Ishikawa (cell line): ENCODE results near the gene NFILZ.

ENCODE experiments used
- CEBPB ChIP-seq: IDR thresholded peaks from 2 replicates; pipeline ENCODE4 v1.6.1; 2012
- CREB1 ChIP-seq: IDR thresholded peaks from 2 replicates; pipeline ENCODE4 v1.6.1; 2012; ENCODE audit warnings: low read depth
- EGR1 ChIP-seq: IDR thresholded peaks from 2 replicates; pipeline ENCODE4 v1.6.1; 2012
- EP300 ChIP-seq: IDR thresholded peaks from 2 replicates; pipeline ENCODE4 v1.6.1; 2012; ENCODE audit warnings: borderline replicate concordance
- FOXM1 ChIP-seq: IDR thresholded peaks from 2 replicates; pipeline ENCODE4 v1.6.1; 2012; ENCODE audit warnings: low read depth, borderline replicate concordance
- MAX ChIP-seq: IDR thresholded peaks from 2 replicates; pipeline ENCODE4 v1.6.1; 2012
- NFIC ChIP-seq: IDR thresholded peaks from 2 replicates; pipeline ENCODE4 v1.6.1; 2012
- RAD21 ChIP-seq: IDR thresholded peaks from 2 replicates; pipeline ENCODE4 v1.6.1; 2012; ENCODE audit warnings: low read depth
- REST ChIP-seq: IDR thresholded peaks from 2 replicates; pipeline ENCODE4 v1.6.1; 2012; ENCODE audit warnings: low read depth, mild to moderate bottlenecking
- TAF1 ChIP-seq: IDR thresholded peaks from 2 replicates; pipeline ENCODE4 v1.6.1; 2012; ENCODE audit warnings: low read depth, mild to moderate bottlenecking
- TCF12 ChIP-seq: IDR thresholded peaks from 2 replicates; pipeline ENCODE4 v1.6.1; 2012; ENCODE audit warnings: low read depth
- TEAD4 ChIP-seq: IDR thresholded peaks from 2 replicates; pipeline ENCODE4 v1.6.1; 2012
- USF1 ChIP-seq: IDR thresholded peaks from 2 replicates; pipeline ENCODE4 v1.6.1; 2012
- YY1 ChIP-seq: IDR thresholded peaks from 2 replicates; pipeline ENCODE4 v1.6.1; 2012; ENCODE audit warnings: low read depth
- ZBTB7A ChIP-seq: IDR thresholded peaks from 2 replicates; pipeline ENCODE4 v1.6.1; 2012; ENCODE audit warnings: low read depth

The NFILZ gene

GRCh38 chr19:8612807-8613171 is 17.6 kb upstream of the NFILZ start:
- TF ChIP-seq ZBTB7A (no peak), RAD21 (no peak), YY1 (no peak), FOXM1 (no peak), CEBPB (no peak), TAF1 (no peak), CREB1 (no peak), MAX (no peak), REST (no peak), USF1 (no peak), TEAD4 (no peak), NFIC (no peak), EGR1 (no peak), TCF12 (no peak), EP300 (no peak)

GRCh38 chr19:8614455-8614854 is 16.0 kb upstream of the NFILZ start:
- TF ChIP-seq RAD21 = no peak
- no peak for TF ChIP-seq FOXM1
- no peak for TF ChIP-seq EGR1
- TF ChIP-seq REST = no peak
- no peak for TF ChIP-seq NFIC
- no peak for TF ChIP-seq YY1
- no peak for TF ChIP-seq TAF1

- TF ChIP-seq YY1 (no peak), USF1 (no peak), EP300 (no peak), EGR1 (no peak), FOXM1 (no peak), CREB1 (no peak), ZBTB7A (no peak), TCF12 (no peak), RAD21 (no peak), CEBPB (no peak), TEAD4 (no peak), REST (no peak), MAX (no peak), NFIC (no peak), TAF1 (no peak)
These were observed 15.4 kb upstream of the NFILZ start for GRCh38 chr19:8615024-8615423.

GRCh38 chr19:8615813-8616596 is 14.4 kb upstream of the NFILZ start:
- TF ChIP-seq FOXM1 (no peak), RAD21 (peak; percentile 80)
